Neural cell (in vitro differentiated cells): ENCODE measurements around the gene FANCI. TPM values are rescaled to one million over a fixed set of nuclear protein-coding genes. Genes with fewer than 3 reads are reported as not detected.

Experiments
- H2AFZ ChIP-seq: fragments of 200-600, 300-800 bp; sonication (generic), shearing (Covaris generic); 2 replicates; pipeline ENCODE4 v1.6.0; 2014; ENCODE audit warnings: low read depth, mild to moderate bottlenecking, antibody characterized with exemption, low read length, moderate library complexity
- H3F3A ChIP-seq: fragments of 200-600 bp; shearing (Covaris generic); 2 replicates; pipeline ENCODE4 v1.6.1; 2016; ENCODE audit warnings: mild to moderate bottlenecking, moderate library complexity, mixed read lengths, antibody characterized with exemption, low read length; ENCODE audit not compliant: insufficient read depth, poor library complexity, severe bottlenecking
- H3K27ac ChIP-seq: fragments of 200-600, 300-800 bp; sonication (generic), shearing (Covaris generic); 2 replicates; pipeline ENCODE4 v1.5.1; 2014; ENCODE audit warnings: mild to moderate bottlenecking, low read length, moderate library complexity
- H3K27me3 ChIP-seq: fragments of 300-800, 200-600 bp; sonication (generic), shearing (Covaris generic); 2 replicates; pipeline ENCODE4 v1.6.0; 2014; ENCODE audit warnings: mild to moderate bottlenecking, low read depth, low read length, moderate library complexity; ENCODE audit not compliant: insufficient read depth
- H3K36me3 ChIP-seq: fragments of 300-800, 200-600 bp; sonication (generic), shearing (Covaris generic); 2 replicates; pipeline ENCODE4 v1.5.1; 2014; ENCODE audit warnings: mild to moderate bottlenecking, antibody characterized with exemption, low read length, moderate library complexity; ENCODE audit not compliant: insufficient read depth
- H3K4me2 ChIP-seq: fragments of 300-800, 200-600 bp; sonication (generic), shearing (Covaris generic); 2 replicates; pipeline ENCODE4 v1.6.0; 2014; ENCODE audit warnings: mild to moderate bottlenecking, low read length
- H3K4me3 ChIP-seq: fragments of 300-800, 200-600 bp; sonication (generic), shearing (Covaris generic); 2 replicates; pipeline ENCODE4 v1.5.1; 2014; ENCODE audit warnings: mild to moderate bottlenecking, low read length, moderate library complexity
- H3K79me2 ChIP-seq: fragments of 200-600 bp; shearing (Covaris generic); replicated peaks from 2 replicates; pipeline ENCODE4 v1.6.0; 2014; ENCODE audit warnings: mild to moderate bottlenecking, low read length, moderate library complexity; ENCODE audit not compliant: insufficient read depth
- H3K9ac ChIP-seq: fragments of 300-800, 200-600 bp; sonication (generic), shearing (Covaris generic); 2 replicates; pipeline ENCODE4 v1.6.1; 2016; ENCODE audit warnings: mild to moderate bottlenecking, low read length, mixed read lengths
- H3K9me2 ChIP-seq: fragments of 200-600 bp; shearing (Covaris generic); 2 replicates; pipeline ENCODE4 v1.6.1; 2016; ENCODE audit warnings: mild to moderate bottlenecking, low read length, mixed read lengths; ENCODE audit not compliant: insufficient read depth
- H3K9me3 ChIP-seq: fragments of 200-600, 300-800 bp; sonication (generic), shearing (Covaris generic); 2 replicates; pipeline ENCODE4 v1.6.1; 2016; ENCODE audit warnings: mild to moderate bottlenecking, mixed run types, low read length, moderate library complexity, mixed read lengths
- H4K20me1 ChIP-seq: fragments of 200-600 bp; shearing (Covaris generic); 2 replicates; pipeline ENCODE4 v1.6.1; 2016; ENCODE audit warnings: mild to moderate bottlenecking, mixed run types; ENCODE audit not compliant: insufficient read depth
- CTCF ChIP-seq: fragments of 450-650 bp; IDR thresholded peaks from 2 replicates; pipeline ENCODE4 v1.5.1; 2014; ENCODE audit warnings: antibody characterized with exemption, mild to moderate bottlenecking, moderate library complexity; ENCODE audit not compliant: poor library complexity, severe bottlenecking
- EP300 ChIP-seq: fragments of 450-650 bp; conservative IDR thresholded peaks from 2 replicates; pipeline ENCODE4 v1.6.1; 2014; ENCODE audit warnings: antibody characterized with exemption, mild to moderate bottlenecking, moderate library complexity; ENCODE audit not compliant: poor library complexity, severe bottlenecking
- EZH2 ChIP-seq: fragments of 200-600, 300-800 bp; shearing (Covaris generic), sonication (generic); IDR thresholded peaks from 2 replicates; pipeline ENCODE4 v1.6.1; 2014; ENCODE audit warnings: antibody characterized with exemption, low read length, borderline replicate concordance, mild to moderate bottlenecking; ENCODE audit not compliant: insufficient read depth, poor library complexity, severe bottlenecking
- MXI1 ChIP-seq: fragments of 450-650 bp; conservative IDR thresholded peaks from 2 replicates; pipeline ENCODE4 v1.6.1; 2014; ENCODE audit warnings: antibody characterized with exemption, mild to moderate bottlenecking; ENCODE audit not compliant: poor library complexity, severe bottlenecking
- POLR2AphosphoS5 ChIP-seq: IDR thresholded peaks from 2 replicates; pipeline ENCODE4 v1.6.1; 2012
- RAD21 ChIP-seq: fragments of 450-650 bp; conservative IDR thresholded peaks from 2 replicates; pipeline ENCODE4 v1.6.1; 2014; ENCODE audit warnings: antibody characterized with exemption, mild to moderate bottlenecking, moderate library complexity
- REST ChIP-seq: IDR thresholded peaks from 2 replicates; pipeline ENCODE4 v1.6.1; 2012; ENCODE audit warnings: borderline replicate concordance
- SMC3 ChIP-seq: fragments of 450-650 bp; conservative IDR thresholded peaks from 2 replicates; pipeline ENCODE4 v1.6.1; 2014; ENCODE audit warnings: antibody characterized with exemption, mild to moderate bottlenecking, moderate library complexity; ENCODE audit not compliant: poor library complexity
- TAF1 ChIP-seq: IDR thresholded peaks from 2 replicates; pipeline ENCODE4 v1.6.1; 2012; ENCODE audit warnings: low read depth
- polyA plus RNA-seq: library from polyadenylated mRNA; depleted of rRNA; stranded (reverse); fragments of >200 nt; gene quantifications from 2 replicates; pipeline ENCODE4 v1.2.3, GENCODE V29; 2014

The FANCI gene
- polyA plus RNA-seq, 1 donor from 2014 or later = 5.4 TPM

- no peak for TF ChIP-seq CTCF
- no peak for TF ChIP-seq SMC3
- TF ChIP-seq RAD21 = no peak
- TF ChIP-seq POLR2AphosphoS5 = no peak
- TF ChIP-seq MXI1 = no peak
- TF ChIP-seq EP300 = no peak
- no peak for TF ChIP-seq REST
- Histone ChIP-seq H3K4me2 (peak overlapping the region; percentile 13), H3K4me3 (peak overlapping the region; percentile 76), H3K27me3 (no peaks in the 10 kb centered on the region), H3K9me2 (no peaks in the 10 kb centered on the region), H4K20me1 (peaks cover 3% of the 10 kb centered on the region), H3F3A (no peaks in the 10 kb centered on the region), H3K36me3 (peaks cover 9% of the 10 kb centered on the region), H3K27ac (no peak overlapping the region), H2AFZ (no peak overlapping the region), H3K79me2 (peaks cover 16% of the 10 kb centered on the region), H3K9me3 (no peaks in the 10 kb centered on the region), H3K9ac (no peak overlapping the region)
Observed at GRCh38 chr15:89330881-89331595, 87.3 kb downstream of the FANCI start.

- no peak overlapping the region for H3K9ac ChIP-seq
- H3K9me3 ChIP-seq = no peaks in the 10 kb centered on the region
- peak overlapping the region; percentile 45 for H3K4me2 ChIP-seq
- H3K4me3 ChIP-seq = peak overlapping the region; percentile 76
- peaks cover 3% of the 10 kb centered on the region for H4K20me1 ChIP-seq
- TF ChIP-seq POLR2AphosphoS5 = no peak
- TF ChIP-seq REST = no peak
- no peak for TF ChIP-seq RAD21
- no peak for TF ChIP-seq EP300
- no peak for TF ChIP-seq SMC3
- no peak for TF ChIP-seq MXI1
- TF ChIP-seq TAF1 = no peak
- no peak for TF ChIP-seq EZH2
- no peak for TF ChIP-seq CTCF
- no peaks in the 10 kb centered on the region for H3K9me2 ChIP-seq
- no peak overlapping the region for H2AFZ ChIP-seq
- peaks cover 16% of the 10 kb centered on the region for H3K79me2 ChIP-seq
- H3K27ac ChIP-seq = no peak overlapping the region
- no peaks in the 10 kb centered on the region for H3K27me3 ChIP-seq
- peaks cover 9% of the 10 kb centered on the region for H3K36me3 ChIP-seq
- no peaks in the 10 kb centered on the region for H3F3A ChIP-seq
Observed at GRCh38 chr15:89332446-89332845, 88.7 kb downstream of the FANCI start.
